ENCODE measurements around the gene MOXD1. TPM values are rescaled to one million over a fixed set of nuclear protein-coding genes. Genes with fewer than 3 reads are reported as not detected.
"Not testable (repeated sequence)": the region's sequence is repeated elsewhere in the genome, so short reads cannot be mapped to it uniquely, and the experiment has no call there.

Gene MOXD1
- total RNA-seq, 1 donor from 2014 or later = 2.2 TPM

- intact Hi-C loops (cut with DNase I) = loop anchor here (5.0 kb wide), 1 partner anchor 177 kb away; no protein-coding TSS in a partner anchor
- ATAC-seq (ENCODE audit: poor library complexity) (no peak), DNase-seq (no peak)
These were observed 96.4 kb downstream of the MOXD1 start for GRCh38 chr6:132304891-132305305.

- DNase-seq (no peak), ATAC-seq (ENCODE audit: poor library complexity) (no peak)
- intact Hi-C loops (cut with DNase I) = loop anchor here (5.0 kb wide), 1 partner anchor 182 kb away; no protein-coding TSS in a partner anchor
These were observed 100.8 kb downstream of the MOXD1 start for GRCh38 chr6:132300323-132300949.

GRCh38 chr6:132298344-132298949 lies 102.8 kb downstream of the MOXD1 start:
- DNase-seq (no peak), ATAC-seq (ENCODE audit: poor library complexity) (no peak)
- intact Hi-C loops (cut with DNase I) = no loop called here

- ATAC-seq (ENCODE audit: poor library complexity) = no peak
- DNase-seq = no peak
- intact Hi-C loops (cut with DNase I) = no loop called here
These were observed 111.5 kb downstream of the MOXD1 start for GRCh38 chr6:132289756-132290155.

- ATAC-seq (ENCODE audit: poor library complexity) = no peak
- intact Hi-C loops (cut with DNase I) = no loop called here
- no peak for DNase-seq
These were observed 114.2 kb downstream of the MOXD1 start for GRCh38 chr6:132287101-132287500.

- DNase-seq = no peak
- intact Hi-C loops (cut with DNase I) = no loop called here
- no peak for ATAC-seq (ENCODE audit: poor library complexity)
These were observed 114.8 kb downstream of the MOXD1 start for GRCh38 chr6:132286298-132287019.

- DNase-seq (no peak), ATAC-seq (ENCODE audit: poor library complexity) (no peak)
- intact Hi-C loops (cut with DNase I) = no loop called here
These were observed 116.1 kb downstream of the MOXD1 start for GRCh38 chr6:132285004-132285780.

- intact Hi-C loops (cut with DNase I) = no loop called here
- ATAC-seq (ENCODE audit: poor library complexity) (no peak), DNase-seq (no peak)
These were observed 118.6 kb downstream of the MOXD1 start for GRCh38 chr6:132282696-132283095.

- no peak for DNase-seq
These were observed 120.8 kb downstream of the MOXD1 start for GRCh38 chr6:132280436-132280835.

GRCh38 chr6:132279592-132280139 lies 121.6 kb downstream of the MOXD1 start:
- DNase-seq (peak; percentile 78), ATAC-seq (ENCODE audit: poor library complexity) (peak; percentile 92)
- intact Hi-C loops (cut with DNase I) = loop anchor here (5.0 kb wide), 1 partner anchor 203 kb away; no protein-coding TSS in a partner anchor

More at GRCh38 chr6:132280436-132280835, 120.8 kb downstream of the MOXD1 start:
- intact Hi-C loops (cut with DNase I) = no loop called here
- ATAC-seq (ENCODE audit: poor library complexity) = no peak

- no peak for DNase-seq
- ATAC-seq (ENCODE audit: poor library complexity) = no peak
- intact Hi-C loops (cut with DNase I) = loop anchor here (5.0 kb wide), 1 partner anchor 207 kb away; no protein-coding TSS in a partner anchor
These were observed 126.0 kb downstream of the MOXD1 start for GRCh38 chr6:132275066-132275970.

GRCh38 chr6:132272776-132273175 lies 128.5 kb downstream of the MOXD1 start:
- intact Hi-C loops (cut with DNase I) = no loop called here
- ATAC-seq (ENCODE audit: poor library complexity) (no peak), DNase-seq (no peak)

GRCh38 chr6:132270726-132271402 lies 130.4 kb downstream of the MOXD1 start:
- ATAC-seq (ENCODE audit: poor library complexity) = no peak
- intact Hi-C loops (cut with DNase I) = no loop called here

GRCh38 chr6:132268666-132269065 lies 132.6 kb downstream of the MOXD1 start:
- ATAC-seq (ENCODE audit: poor library complexity); DNase-seq; intact Hi-C loops (cut with DNase I): not testable (repeated sequence)

More at GRCh38 chr6:132270726-132271402, 130.4 kb downstream of the MOXD1 start:
- no peak for DNase-seq

- intact Hi-C loops (cut with DNase I) = no loop called here
- ATAC-seq (ENCODE audit: poor library complexity) (no peak), DNase-seq (no peak)
These were observed 133.1 kb downstream of the MOXD1 start for GRCh38 chr6:132268209-132268608.

- intact Hi-C loops (cut with DNase I) = no loop called here
- ATAC-seq (ENCODE audit: poor library complexity) (no peak), DNase-seq (no peak)
These were observed 135.7 kb downstream of the MOXD1 start for GRCh38 chr6:132265451-132266097.
